Type B pancreatic cell (in vitro differentiated cells): ENCODE measurements around the gene MGAT4B. TPM values are rescaled to one million over a fixed set of nuclear protein-coding genes. Genes with fewer than 3 reads are reported as not detected.

ENCODE experiments used
- DNase-seq: peaks from one replicate; pipeline ENCODE4 v3.0.0; 2021; ENCODE audit warnings: mixed read lengths; ENCODE audit not compliant: unreplicated experiment; ENCODE audit errors: extremely low spot score
- H3K27ac Mint-ChIP-seq: 2 replicates; pipeline ENCODE4 v1.8.0; 2021; ENCODE audit warnings: mild to moderate bottlenecking, mixed read lengths
- H3K27me3 Mint-ChIP-seq: 2 replicates; pipeline ENCODE4 v1.8.0; 2021; ENCODE audit warnings: mixed read lengths
- H3K36me3 Mint-ChIP-seq: 2 replicates; pipeline ENCODE4 v1.8.0; 2021; ENCODE audit warnings: mixed read lengths
- H3K4me1 Mint-ChIP-seq: one replicate; pipeline ENCODE4 v1.8.0; 2021; ENCODE audit warnings: mixed read lengths; ENCODE audit not compliant: unreplicated experiment
- H3K4me3 Mint-ChIP-seq: 2 replicates; pipeline ENCODE4 v1.8.0; 2021; ENCODE audit warnings: mild to moderate bottlenecking, mixed read lengths
- H3K9me3 Mint-ChIP-seq: 2 replicates; pipeline ENCODE4 v1.8.0; 2021; ENCODE audit warnings: mixed read lengths
- total RNA-seq: library from RNA; stranded (reverse); gene quantifications from 2 replicates; pipeline ENCODE4 v1.2.1, GENCODE V29; 2021; ENCODE audit warnings: low replicate concordance
- TF ChIP-seq, protein P1 (sequence below): fragments of 200-600 bp; sonication (generic); conservative IDR thresholded peaks from 2 replicates; pipeline ENCODE4 v1.5.0; 2021; ENCODE audit warnings: antibody characterized with exemption, mild to moderate bottlenecking

The MGAT4B gene
- total RNA-seq, 1 donor from 2014 or later, result 169 TPM

DNA sequence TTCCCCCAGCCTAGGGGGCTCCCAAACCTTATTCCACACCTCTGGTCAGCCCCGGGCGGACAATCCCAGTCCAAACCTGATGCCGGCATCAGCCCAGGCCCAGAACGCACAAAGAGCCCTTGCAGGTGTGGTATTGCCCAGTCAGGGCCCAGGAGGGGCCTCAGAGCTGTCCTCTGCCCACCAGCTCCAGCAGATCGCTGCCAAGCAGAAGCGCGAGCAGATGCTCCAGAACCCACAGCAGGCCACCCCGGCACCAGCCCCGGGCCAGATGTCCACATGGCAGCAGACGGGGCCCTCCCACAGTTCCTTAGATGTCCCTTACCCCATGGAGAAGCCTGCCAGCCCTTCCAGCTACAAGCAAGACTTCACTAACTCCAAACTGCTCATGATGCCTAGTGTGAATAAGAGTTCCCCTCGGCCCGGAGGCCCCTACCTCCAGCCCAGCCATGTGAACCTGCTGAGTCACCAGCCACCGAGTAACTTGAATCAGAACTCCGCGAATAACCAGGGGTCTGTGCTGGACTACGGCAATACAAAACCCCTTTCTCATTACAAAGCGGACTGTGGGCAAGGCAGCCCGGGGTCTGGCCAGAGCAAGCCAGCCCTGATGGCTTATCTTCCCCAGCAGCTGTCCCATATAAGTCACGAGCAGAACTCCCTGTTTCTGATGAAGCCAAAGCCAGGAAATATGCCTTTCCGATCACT is 40.5 kb downstream of the MGAT4B start:
- Mint-ChIP-seq H3K27me3 (no peaks in the 10 kb centered on the region), H3K9me3 (no peaks in the 10 kb centered on the region), H3K27ac (no peak overlapping the region), H3K4me1 (peaks cover 25% of the 10 kb centered on the region), H3K4me3 (no peak overlapping the region), H3K36me3 (peaks cover 12% of the 10 kb centered on the region)
- DNase-seq, result no peak
- TF ChIP-seq, protein P1, sequence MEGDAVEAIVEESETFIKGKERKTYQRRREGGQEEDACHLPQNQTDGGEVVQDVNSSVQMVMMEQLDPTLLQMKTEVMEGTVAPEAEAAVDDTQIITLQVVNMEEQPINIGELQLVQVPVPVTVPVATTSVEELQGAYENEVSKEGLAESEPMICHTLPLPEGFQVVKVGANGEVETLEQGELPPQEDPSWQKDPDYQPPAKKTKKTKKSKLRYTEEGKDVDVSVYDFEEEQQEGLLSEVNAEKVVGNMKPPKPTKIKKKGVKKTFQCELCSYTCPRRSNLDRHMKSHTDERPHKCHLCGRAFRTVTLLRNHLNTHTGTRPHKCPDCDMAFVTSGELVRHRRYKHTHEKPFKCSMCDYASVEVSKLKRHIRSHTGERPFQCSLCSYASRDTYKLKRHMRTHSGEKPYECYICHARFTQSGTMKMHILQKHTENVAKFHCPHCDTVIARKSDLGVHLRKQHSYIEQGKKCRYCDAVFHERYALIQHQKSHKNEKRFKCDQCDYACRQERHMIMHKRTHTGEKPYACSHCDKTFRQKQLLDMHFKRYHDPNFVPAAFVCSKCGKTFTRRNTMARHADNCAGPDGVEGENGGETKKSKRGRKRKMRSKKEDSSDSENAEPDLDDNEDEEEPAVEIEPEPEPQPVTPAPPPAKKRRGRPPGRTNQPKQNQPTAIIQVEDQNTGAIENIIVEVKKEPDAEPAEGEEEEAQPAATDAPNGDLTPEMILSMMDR, result no peak

DNA sequence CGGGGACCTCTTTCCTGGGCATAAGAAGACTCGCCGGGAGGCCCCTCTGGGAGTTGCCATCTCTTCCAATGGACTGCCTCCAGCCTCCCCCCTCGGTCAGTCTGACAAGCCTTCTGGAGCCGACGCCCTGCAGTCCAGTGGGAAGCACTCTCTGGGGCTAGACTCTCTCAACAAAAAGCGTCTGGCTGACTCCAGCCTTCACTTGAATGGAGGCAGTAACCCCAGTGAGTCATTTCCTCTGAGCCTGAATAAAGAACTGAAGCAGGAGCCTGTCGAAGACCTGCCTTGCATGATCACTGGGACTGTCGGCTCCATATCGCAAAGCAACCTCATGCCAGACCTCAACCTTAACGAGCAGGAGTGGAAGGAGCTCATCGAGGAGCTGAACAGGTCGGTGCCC is 41.3 kb downstream of the MGAT4B start:
- no peaks in the 10 kb centered on the region for H3K9me3 Mint-ChIP-seq
- DNase-seq, result no peak
- TF ChIP-seq, protein P1, result no peak
- peak overlapping the region; percentile 67 for H3K27ac Mint-ChIP-seq
- peaks cover 28% of the 10 kb centered on the region for H3K4me1 Mint-ChIP-seq
- no peaks in the 10 kb centered on the region for H3K27me3 Mint-ChIP-seq
- peaks cover 12% of the 10 kb centered on the region for H3K36me3 Mint-ChIP-seq
- no peak overlapping the region for H3K4me3 Mint-ChIP-seq

DNA sequence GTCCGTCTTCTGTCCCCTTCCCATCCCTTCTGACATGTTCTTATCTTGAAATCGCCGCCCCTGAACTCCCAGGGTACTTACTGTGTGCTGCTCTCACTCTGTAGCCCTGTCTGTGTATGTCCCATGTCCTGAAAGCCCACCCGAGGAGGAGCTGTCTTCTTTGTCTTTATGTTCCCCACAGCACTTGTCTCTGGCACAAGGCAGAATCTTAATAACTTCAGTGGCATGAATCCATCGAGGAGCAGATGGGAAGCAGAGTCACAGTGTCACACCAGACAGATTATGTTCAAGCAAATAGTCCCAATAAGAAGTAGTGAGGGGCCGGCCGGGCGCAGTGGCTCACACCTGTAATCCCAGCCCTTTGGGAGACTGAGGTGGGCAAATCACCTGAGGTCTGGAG is 42.6 kb downstream of the MGAT4B start:
- Mint-ChIP-seq H3K27ac (peak overlapping the region; percentile 95), H3K27me3 (no peaks in the 10 kb centered on the region), H3K36me3 (peaks cover 5% of the 10 kb centered on the region), H3K4me3 (no peak overlapping the region), H3K4me1 (peaks cover 42% of the 10 kb centered on the region), H3K9me3 (no peaks in the 10 kb centered on the region)
- TF ChIP-seq, protein P1, result no peak
- no peak for DNase-seq

DNA sequence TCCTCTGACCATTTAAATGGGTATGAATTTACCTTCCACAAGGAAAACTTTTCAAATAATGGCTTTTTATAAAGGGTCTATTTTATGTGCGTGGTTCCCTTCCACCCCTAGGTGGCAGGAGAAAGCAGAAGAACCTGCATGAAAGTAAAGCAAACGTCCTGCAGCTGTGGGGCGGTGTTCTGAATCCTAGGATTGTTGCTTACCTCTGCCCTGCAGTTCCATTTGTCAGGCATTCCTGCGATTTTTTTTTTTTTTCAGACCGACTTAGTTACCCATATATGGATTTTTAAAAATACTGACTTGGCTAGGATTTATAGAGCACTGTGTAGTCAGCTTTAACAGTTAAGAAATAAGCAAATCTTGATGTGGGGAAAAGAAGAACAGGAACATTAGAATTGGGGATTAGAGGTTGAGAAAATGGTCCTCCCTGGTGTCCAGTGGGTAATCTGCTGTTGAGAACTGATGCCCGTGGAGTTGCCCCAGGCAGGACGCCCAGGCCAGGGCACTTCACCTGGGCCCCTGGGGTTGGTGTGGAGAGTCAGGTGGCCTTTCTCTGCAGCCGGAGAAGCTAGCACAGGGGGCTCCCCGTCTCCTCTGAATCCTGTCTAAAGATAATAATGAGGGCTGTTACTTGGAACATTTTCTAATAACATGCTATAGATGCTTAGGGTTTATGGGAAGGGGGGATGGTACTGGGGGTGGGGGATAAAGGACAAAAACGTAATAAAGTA is 43.3 kb downstream of the MGAT4B start:
- H3K4me1 Mint-ChIP-seq, result peaks cover 43% of the 10 kb centered on the region
- H3K4me3 Mint-ChIP-seq, result peak overlapping the region; percentile 42
- TF ChIP-seq, protein P1, result peak; percentile 93
- H3K36me3 Mint-ChIP-seq, result peaks cover 4% of the 10 kb centered on the region
- no peak for DNase-seq
- H3K9me3 Mint-ChIP-seq, result no peaks in the 10 kb centered on the region
- peak overlapping the region; percentile 95 for H3K27ac Mint-ChIP-seq
- H3K27me3 Mint-ChIP-seq, result no peaks in the 10 kb centered on the region

DNA sequence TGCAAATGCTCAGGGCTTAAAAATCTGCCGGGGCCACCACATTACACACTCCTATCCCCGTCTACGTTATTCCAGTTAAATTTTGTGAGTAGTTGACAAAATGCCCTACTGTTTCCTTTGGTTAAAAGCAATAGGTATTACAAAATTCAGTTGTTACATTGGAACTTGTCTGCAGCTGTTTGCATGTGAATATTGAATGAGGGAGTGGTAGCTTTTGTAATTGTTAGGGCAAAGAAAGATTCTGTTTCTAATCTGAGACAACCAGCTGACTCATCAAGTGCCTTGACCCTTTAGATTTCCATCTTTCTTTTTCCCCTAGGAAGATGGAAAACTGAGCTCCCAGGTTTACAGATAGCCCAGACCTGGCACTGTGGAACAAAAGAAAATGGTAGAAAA is 43.9 kb downstream of the MGAT4B start:
- DNase-seq, result no peak
- Mint-ChIP-seq H3K27ac (peak overlapping the region; percentile 95), H3K4me1 (peaks cover 43% of the 10 kb centered on the region), H3K27me3 (no peaks in the 10 kb centered on the region), H3K36me3 (peaks cover 4% of the 10 kb centered on the region), H3K4me3 (peak overlapping the region; percentile 42), H3K9me3 (no peaks in the 10 kb centered on the region)
- TF ChIP-seq, protein P1, result no peak
